ENCODE data around the gene RCBTB2.

DNA sequence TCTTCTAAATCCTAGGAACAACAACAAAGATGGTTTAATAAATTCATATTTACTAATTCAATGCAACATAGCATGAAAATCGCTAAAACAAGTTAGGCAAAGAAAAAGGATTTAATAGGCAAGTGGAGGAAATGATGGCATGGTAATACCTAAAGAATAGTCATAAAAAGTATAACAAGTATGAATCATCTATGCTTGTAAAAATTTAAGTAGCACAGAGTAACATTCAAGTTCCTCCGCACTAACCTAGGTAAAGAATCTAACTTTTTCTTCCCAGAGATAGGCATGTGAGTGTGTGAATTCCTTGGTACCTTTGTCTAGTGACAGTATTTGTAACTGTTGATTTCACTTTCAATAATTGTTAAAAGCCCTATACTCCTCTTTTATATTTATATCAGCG lies 42.6 kb downstream of the RCBTB2 start:
- TF ChIP-seq, protein P1, sequence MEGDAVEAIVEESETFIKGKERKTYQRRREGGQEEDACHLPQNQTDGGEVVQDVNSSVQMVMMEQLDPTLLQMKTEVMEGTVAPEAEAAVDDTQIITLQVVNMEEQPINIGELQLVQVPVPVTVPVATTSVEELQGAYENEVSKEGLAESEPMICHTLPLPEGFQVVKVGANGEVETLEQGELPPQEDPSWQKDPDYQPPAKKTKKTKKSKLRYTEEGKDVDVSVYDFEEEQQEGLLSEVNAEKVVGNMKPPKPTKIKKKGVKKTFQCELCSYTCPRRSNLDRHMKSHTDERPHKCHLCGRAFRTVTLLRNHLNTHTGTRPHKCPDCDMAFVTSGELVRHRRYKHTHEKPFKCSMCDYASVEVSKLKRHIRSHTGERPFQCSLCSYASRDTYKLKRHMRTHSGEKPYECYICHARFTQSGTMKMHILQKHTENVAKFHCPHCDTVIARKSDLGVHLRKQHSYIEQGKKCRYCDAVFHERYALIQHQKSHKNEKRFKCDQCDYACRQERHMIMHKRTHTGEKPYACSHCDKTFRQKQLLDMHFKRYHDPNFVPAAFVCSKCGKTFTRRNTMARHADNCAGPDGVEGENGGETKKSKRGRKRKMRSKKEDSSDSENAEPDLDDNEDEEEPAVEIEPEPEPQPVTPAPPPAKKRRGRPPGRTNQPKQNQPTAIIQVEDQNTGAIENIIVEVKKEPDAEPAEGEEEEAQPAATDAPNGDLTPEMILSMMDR (IDR thresholded peaks at IDR 0.05; ENCODE audit: low read depth, low read length, missing input control): no peak
- TF ChIP-seq, protein P2, sequence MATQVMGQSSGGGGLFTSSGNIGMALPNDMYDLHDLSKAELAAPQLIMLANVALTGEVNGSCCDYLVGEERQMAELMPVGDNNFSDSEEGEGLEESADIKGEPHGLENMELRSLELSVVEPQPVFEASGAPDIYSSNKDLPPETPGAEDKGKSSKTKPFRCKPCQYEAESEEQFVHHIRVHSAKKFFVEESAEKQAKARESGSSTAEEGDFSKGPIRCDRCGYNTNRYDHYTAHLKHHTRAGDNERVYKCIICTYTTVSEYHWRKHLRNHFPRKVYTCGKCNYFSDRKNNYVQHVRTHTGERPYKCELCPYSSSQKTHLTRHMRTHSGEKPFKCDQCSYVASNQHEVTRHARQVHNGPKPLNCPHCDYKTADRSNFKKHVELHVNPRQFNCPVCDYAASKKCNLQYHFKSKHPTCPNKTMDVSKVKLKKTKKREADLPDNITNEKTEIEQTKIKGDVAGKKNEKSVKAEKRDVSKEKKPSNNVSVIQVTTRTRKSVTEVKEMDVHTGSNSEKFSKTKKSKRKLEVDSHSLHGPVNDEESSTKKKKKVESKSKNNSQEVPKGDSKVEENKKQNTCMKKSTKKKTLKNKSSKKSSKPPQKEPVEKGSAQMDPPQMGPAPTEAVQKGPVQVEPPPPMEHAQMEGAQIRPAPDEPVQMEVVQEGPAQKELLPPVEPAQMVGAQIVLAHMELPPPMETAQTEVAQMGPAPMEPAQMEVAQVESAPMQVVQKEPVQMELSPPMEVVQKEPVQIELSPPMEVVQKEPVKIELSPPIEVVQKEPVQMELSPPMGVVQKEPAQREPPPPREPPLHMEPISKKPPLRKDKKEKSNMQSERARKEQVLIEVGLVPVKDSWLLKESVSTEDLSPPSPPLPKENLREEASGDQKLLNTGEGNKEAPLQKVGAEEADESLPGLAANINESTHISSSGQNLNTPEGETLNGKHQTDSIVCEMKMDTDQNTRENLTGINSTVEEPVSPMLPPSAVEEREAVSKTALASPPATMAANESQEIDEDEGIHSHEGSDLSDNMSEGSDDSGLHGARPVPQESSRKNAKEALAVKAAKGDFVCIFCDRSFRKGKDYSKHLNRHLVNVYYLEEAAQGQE (IDR thresholded peaks at IDR 0.05): no peak
- TF ChIP-seq, protein P3, sequence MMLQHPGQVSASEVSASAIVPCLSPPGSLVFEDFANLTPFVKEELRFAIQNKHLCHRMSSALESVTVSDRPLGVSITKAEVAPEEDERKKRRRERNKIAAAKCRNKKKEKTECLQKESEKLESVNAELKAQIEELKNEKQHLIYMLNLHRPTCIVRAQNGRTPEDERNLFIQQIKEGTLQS (IDR thresholded peaks at IDR 0.05): no peak
- TF ChIP-seq NR2F2 (IDR thresholded peaks at IDR 0.05) (no peak), HNF4G (IDR thresholded peaks at IDR 0.05) (no peak), GABPA (IDR thresholded peaks at IDR 0.05 in 1 of 2, conservative IDR thresholded peaks at IDR 0.05 in 1 of 2) (no peak), HNF4A (conservative IDR thresholded peaks at IDR 0.05) (no peak), SP1 (IDR thresholded peaks at IDR 0.05) (no peak), YY1 (IDR thresholded peaks at IDR 0.05) (no peak)
- TF ChIP-seq, protein P4, sequence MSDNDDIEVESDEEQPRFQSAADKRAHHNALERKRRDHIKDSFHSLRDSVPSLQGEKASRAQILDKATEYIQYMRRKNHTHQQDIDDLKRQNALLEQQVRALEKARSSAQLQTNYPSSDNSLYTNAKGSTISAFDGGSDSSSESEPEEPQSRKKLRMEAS (IDR thresholded peaks at IDR 0.05): no peak
